Mesangial cell (primary cell): ENCODE results near the gene SPG7. TPM values are rescaled to one million over a fixed set of nuclear protein-coding genes. Genes with fewer than 3 reads are reported as not detected.

Experiments used
- total RNA-seq: library from RNA; depleted of rRNA; stranded (reverse); fragments of >200 nt; gene quantifications from 2 replicates; pipeline ENCODE4 v1.2.3, GENCODE V29; 2015

The SPG7 gene
- total RNA-seq = 113 and 119 TPM in 2 replicates

DNA sequence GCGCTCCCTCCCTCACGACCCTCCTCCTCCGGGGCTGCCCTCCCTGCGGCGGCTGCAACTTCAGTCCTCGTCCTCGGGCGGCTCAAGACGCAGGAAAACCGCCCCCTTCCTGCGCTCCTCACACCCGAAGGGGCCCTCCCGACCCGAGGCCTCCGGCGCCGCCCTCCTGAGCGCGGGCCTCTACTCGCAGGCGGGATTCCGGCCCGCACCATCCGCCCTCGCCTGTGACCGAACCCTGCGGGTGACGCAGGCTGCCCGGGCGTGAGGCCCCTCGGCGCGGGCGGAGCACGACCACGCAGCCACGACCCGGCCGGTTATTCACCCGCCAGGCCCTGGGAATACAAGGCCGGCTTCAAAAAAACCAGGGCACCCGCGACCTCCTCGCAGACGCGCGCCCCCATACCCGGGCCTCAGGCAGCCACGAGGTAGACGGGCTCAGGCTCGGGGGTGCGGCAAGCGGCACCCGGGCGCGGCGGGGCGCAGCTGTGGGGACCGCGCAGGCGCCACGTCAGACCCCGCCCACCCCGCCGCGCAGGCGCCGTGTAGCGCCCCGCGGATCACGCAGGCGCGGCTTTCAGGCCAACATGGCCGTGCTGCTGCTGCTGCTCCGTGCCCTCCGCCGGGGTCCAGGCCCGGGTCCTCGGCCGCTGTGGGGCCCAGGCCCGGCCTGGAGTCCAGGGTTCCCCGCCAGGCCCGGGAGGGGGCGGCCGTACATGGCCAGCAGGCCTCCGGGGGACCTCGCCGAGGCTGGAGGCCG is at the start of gene SPG7:
SPG7 (plus strand) TSS at position 570 of the 757 bp plus-strand sequence; CDS start at position 585, 15 bp downstream.

DNA sequence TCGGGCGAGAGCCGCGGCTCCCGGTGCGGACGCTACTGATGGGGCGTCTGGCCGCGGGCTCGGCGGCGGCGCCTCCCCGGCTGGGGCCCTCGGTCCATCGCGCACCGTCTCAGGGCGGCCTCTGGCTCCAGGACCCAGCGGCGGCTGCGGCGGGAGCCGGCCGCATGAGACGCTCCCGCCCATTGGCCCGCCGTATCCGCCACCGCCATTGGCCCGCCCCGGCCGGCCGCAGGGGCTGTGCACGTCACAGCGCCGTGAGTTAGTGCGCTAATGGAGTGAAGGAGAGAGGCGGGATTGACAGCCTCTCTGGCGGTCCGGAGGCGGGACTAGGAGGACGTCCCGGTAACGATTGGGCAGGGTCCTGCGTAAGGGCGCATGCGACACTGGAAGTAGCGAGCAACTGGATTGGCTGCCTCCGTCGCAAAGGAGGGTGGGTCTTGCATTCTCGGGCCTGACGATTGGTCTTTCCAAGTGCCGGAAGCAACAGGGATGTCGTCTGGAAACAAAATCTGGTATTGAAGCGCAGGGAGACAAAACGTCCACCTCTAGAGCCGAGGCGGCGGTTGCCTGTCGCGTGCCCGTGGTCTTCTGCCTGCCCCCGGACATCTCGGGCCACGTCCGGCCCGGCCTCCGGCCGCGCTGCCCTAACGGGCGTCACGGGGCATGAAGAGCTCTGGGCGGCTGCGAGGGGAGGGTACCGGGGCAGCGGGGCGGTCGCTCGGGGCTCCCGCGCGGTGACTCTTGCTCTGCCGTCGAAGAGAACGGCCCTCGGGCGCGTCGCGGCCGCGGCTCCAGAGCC is 17.6 kb upstream of the SPG7 start, which contains the start of gene ANKRD11:
ANKRD11 (minus strand) TSS at position 123 of the 799 bp plus-strand sequence. CDS start 173,542 bp downstream, outside the sequence.

DNA sequence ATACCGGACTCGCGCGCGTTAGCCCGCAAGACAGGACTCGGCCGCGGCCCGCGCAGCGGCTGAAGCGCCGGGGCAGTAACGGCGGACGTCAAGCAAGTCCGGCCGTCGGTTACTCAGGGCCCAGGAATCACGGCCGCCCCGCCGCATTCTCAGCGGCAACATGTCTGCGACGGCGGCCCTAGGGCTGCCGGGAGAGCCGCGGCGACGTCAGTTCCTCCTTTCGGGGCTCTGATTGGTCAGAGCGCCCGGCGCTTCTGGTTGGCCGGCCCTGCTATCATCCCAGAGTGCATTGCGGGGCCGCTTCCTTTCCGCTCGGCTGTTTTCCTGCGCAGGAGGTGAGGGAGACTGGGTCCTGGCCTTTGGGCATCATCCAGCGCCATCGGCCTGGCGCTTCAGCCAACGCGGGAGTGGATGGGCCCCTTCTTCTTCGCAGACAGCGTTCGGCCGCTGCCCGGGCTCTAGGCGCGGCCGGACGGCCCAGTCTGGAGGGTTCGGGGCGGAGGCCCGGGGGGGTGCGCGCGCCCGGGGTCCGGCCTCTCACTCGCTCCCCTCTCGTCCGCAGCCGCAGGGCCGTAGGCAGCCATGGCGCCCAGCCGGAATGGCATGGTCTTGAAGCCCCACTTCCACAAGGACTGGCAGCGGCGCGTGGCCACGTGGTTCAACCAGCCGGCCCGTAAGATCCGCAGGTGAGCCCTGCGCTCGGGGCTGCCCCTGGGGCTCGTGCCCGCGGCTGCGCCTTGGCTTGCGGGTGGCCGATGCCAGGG is 52.4 kb downstream of the SPG7 start, which contains the start of gene RPL13:
RPL13 (plus strand) TSS at position 305 of the 764 bp plus-strand sequence; CDS start at position 583, 278 bp downstream.

DNA sequence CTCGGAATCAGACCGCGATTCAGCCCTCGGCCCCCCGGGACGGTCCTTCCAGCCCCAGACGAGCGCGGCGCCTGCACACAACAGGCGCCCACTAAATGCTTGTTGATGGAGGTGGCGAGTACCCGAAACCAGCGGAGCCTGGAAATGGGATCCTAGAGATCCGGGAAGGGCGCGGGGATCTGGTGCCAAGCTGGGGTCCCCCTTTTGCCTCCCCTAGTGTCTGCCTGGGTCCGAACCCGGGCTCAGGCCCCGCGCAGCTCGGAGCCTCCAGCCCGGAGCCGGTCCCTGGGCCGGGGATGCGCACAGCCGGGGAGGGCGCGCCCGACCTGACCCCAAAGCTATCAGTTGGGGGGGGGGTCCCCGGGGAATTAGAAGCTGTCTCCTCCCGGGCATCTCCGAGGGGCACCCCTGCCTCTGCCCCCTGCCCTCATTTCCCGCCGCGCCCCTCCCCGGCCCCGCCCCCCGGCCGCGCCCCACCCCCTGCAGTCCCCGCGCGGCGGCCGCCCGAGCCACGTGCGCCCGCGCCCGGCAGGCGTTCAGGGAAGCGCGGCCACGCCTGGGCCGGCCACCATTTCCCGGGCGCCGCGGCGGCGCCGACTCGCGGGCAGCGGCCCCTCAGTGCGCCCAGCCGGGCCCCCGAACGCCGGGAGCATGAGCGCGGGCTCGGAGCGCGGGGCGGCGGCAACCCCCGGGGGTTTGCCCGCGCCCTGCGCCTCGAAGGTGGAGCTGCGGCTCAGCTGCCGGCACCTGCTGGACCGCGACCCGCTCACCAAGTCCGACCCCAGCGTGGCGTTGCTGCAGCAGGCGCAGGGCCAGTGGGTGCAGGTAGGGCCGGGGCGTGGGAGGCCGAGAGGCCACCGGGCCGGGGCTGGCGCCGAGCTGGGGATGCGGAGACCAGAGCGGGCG is 67.3 kb downstream of the SPG7 start, which contains the start of gene CPNE7:
CPNE7 (plus strand) TSS at position 512 of the 906 bp plus-strand sequence; CDS start at position 652, 140 bp downstream.

Other genes starting within 250 kb of the SPG7 start
- 74.6 and 78.3 TPM in 2 replicates for gene ANKRD11, start 17.8 kb upstream of the SPG7 start, total RNA-seq
- 5,235 and 7,154 TPM in 2 replicates for gene RPL13, start 52.3 kb downstream of the SPG7 start, total RNA-seq
- 60.1 and 66.8 TPM in 2 replicates for gene CPNE7, start 67.4 kb downstream of the SPG7 start, total RNA-seq
- 1.5 and 29.3 TPM in 2 replicates for gene DPEP1, start 105.2 kb downstream of the SPG7 start, total RNA-seq
- gene CHMP1A, start 149.3 kb downstream of the SPG7 start, total RNA-seq = 82.9 and 106 TPM in 2 replicates
- gene SPATA33, start 149.4 kb downstream of the SPG7 start, total RNA-seq = 7.5 and 9.9 TPM in 2 replicates
- gene CDK10, start 178.3 kb downstream of the SPG7 start, total RNA-seq = 74.3 and 76.7 TPM in 2 replicates
- 8.1 and 20.7 TPM in 2 replicates for gene SPATA2L, start 193.3 kb downstream of the SPG7 start, total RNA-seq
- 5.4 and 22.3 TPM in 2 replicates for gene VPS9D1, start 212.5 kb downstream of the SPG7 start, total RNA-seq
- gene ZNF276, start 213.1 kb downstream of the SPG7 start, total RNA-seq = 11.7 and 24.8 TPM in 2 replicates